Astrocyte of the cerebellum (primary cell): ENCODE measurements around the gene PAK1.

Source experiments
- DNase-seq: peaks from one replicate; pipeline ENCODE4 v3.0.0-alpha.2; 2011; ENCODE audit warnings: low read depth
- H3K4me3 ChIP-seq: 2 replicates; pipeline ENCODE4 v1.5.1; 2011; ENCODE audit warnings: mild to moderate bottlenecking, low read depth, low read length, moderate library complexity
- in situ Hi-C: cut with HindIII; loops from 2 replicates; pipeline ENCODE4 v1.10.0; 2017; ENCODE audit warnings: low sequenced_read_pairs
- TF ChIP-seq, protein P1 (sequence below): IDR thresholded peaks from 2 replicates; pipeline ENCODE4 v1.5.1; 2012; ENCODE audit warnings: low read length, low read depth, moderate library complexity, mild to moderate bottlenecking; ENCODE audit errors: missing control alignments

PAK1 gene

GRCh38 chr11:77374611-77375031, 99.3 kb downstream of the PAK1 start:
- in situ Hi-C loops, result no loop called here
- TF ChIP-seq, protein P1, sequence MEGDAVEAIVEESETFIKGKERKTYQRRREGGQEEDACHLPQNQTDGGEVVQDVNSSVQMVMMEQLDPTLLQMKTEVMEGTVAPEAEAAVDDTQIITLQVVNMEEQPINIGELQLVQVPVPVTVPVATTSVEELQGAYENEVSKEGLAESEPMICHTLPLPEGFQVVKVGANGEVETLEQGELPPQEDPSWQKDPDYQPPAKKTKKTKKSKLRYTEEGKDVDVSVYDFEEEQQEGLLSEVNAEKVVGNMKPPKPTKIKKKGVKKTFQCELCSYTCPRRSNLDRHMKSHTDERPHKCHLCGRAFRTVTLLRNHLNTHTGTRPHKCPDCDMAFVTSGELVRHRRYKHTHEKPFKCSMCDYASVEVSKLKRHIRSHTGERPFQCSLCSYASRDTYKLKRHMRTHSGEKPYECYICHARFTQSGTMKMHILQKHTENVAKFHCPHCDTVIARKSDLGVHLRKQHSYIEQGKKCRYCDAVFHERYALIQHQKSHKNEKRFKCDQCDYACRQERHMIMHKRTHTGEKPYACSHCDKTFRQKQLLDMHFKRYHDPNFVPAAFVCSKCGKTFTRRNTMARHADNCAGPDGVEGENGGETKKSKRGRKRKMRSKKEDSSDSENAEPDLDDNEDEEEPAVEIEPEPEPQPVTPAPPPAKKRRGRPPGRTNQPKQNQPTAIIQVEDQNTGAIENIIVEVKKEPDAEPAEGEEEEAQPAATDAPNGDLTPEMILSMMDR, result no peak
- H3K4me3 ChIP-seq, result no peak overlapping the region

GRCh38 chr11:77374108-77374507, 99.8 kb downstream of the PAK1 start:
- DNase-seq, result no peak
- H3K4me3 ChIP-seq, result no peak overlapping the region
- TF ChIP-seq, protein P1, result no peak
- in situ Hi-C loops, result no loop called here

More at GRCh38 chr11:77374611-77375031, 99.3 kb downstream of the PAK1 start:
- DNase-seq, result no peak

GRCh38 chr11:77372726-77373125, 101.2 kb downstream of the PAK1 start:
- no peak for DNase-seq
- TF ChIP-seq, protein P1, result no peak
- in situ Hi-C loops, result no loop called here
- no peak overlapping the region for H3K4me3 ChIP-seq

GRCh38 chr11:77371646-77372045, 102.2 kb downstream of the PAK1 start:
- H3K4me3 ChIP-seq, result no peak overlapping the region
- in situ Hi-C loops, result no loop called here
- no peak for DNase-seq
- TF ChIP-seq, protein P1, result no peak

DNA sequence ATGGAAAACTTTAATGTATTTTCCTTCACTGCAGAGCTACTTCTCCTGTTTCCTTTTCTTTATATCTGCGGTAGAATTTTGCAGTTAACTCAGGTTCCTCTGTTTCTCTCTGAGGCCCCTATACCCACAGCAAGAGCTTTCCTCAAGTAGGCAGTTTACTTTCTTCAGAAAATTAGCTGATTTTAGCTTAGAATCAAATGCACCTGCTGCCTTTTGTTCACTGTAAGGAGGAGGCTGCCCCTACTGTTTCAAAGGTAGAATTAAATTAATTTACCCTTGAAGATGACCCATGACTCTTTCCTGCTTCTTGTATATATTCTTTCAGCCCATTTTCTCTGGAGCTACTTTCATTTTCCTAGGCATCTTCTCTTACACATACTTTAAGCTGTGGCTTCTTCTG, 103.7 kb downstream of the PAK1 start:
- no peak overlapping the region for H3K4me3 ChIP-seq
- TF ChIP-seq, protein P1, result no peak
- in situ Hi-C loops, result no loop called here
- no peak for DNase-seq

- DNase-seq, result peak; percentile 37
- in situ Hi-C loops, result no loop called here
- TF ChIP-seq, protein P1, result no peak
These were observed 112.7 kb downstream of the PAK1 start for GRCh38 chr11:77361184-77361583.

GRCh38 chr11:77359481-77359880, 114.4 kb downstream of the PAK1 start:
- in situ Hi-C loops, result no loop called here

More at GRCh38 chr11:77361184-77361583, 112.7 kb downstream of the PAK1 start:
- H3K4me3 ChIP-seq, result no peak overlapping the region

More at GRCh38 chr11:77359481-77359880, 114.4 kb downstream of the PAK1 start:
- DNase-seq, result no peak
- TF ChIP-seq, protein P1, result no peak
- H3K4me3 ChIP-seq, result no peak overlapping the region
